HG03064 (cell line): Measurements from ENCODE around the gene INPP5A.
"Not testable (repeated sequence)": the region's sequence is repeated elsewhere in the genome, so short reads cannot be mapped to it uniquely, and the experiment has no call there.

ENCODE experiments used
- ATAC-seq: cut with Tn5 transposase; IDR thresholded peaks from one replicate; pipeline ENCODE4 v1.9.1; 2021; ENCODE audit warnings: low read depth; ENCODE audit not compliant: unreplicated experiment

Gene INPP5A

GRCh38 chr10:132667342-132668047 lies 129.9 kb downstream of the INPP5A start:
- ATAC-seq: no peak

GRCh38 chr10:132668048-132668394 lies 130.4 kb downstream of the INPP5A start:
- no peak for ATAC-seq

GRCh38 chr10:132669208-132669861 lies 131.7 kb downstream of the INPP5A start:
- ATAC-seq: no peak

GRCh38 chr10:132670546-132671227 lies 133.1 kb downstream of the INPP5A start:
- no peak for ATAC-seq

GRCh38 chr10:132671228-132672154 lies 133.9 kb downstream of the INPP5A start:
- ATAC-seq: no peak

DNA sequence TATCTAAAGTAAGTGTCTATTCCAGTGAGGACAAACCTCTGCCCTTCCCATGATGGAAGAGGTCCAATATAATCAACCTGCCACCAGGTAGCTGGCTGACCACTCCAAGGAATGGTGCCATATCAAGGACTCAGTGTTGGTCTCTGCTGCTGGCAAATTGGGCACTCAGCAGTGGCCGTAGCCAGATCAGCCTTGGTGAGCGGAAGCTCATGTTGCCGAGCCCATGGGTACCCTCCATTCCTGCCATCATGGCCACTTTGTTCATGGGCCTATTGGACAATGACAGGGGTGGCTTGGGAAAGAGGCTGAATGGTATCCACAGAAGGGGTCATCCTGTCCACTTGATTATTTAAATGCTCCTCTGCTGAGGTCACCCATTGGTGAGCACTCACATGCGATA lies 136.2 kb downstream of the INPP5A start:
- not testable (repeated sequence) for ATAC-seq

- no peak for ATAC-seq
These were observed 136.7 kb downstream of the INPP5A start for GRCh38 chr10:132674311-132674710.

- no peak for ATAC-seq
These were observed 137.6 kb downstream of the INPP5A start for GRCh38 chr10:132675031-132675740.

- ATAC-seq: no peak
These were observed 138.8 kb downstream of the INPP5A start for GRCh38 chr10:132676193-132676891.

GRCh38 chr10:132677096-132677472 lies 139.5 kb downstream of the INPP5A start:
- no peak for ATAC-seq

- ATAC-seq: no peak
These were observed 140.1 kb downstream of the INPP5A start for GRCh38 chr10:132677473-132678227.

- ATAC-seq: no peak
These were observed 141.0 kb downstream of the INPP5A start for GRCh38 chr10:132678436-132679216.

GRCh38 chr10:132679217-132679595 lies 141.6 kb downstream of the INPP5A start:
- ATAC-seq: no peak

- no peak for ATAC-seq
These were observed 142.1 kb downstream of the INPP5A start for GRCh38 chr10:132679640-132680039.

DNA sequence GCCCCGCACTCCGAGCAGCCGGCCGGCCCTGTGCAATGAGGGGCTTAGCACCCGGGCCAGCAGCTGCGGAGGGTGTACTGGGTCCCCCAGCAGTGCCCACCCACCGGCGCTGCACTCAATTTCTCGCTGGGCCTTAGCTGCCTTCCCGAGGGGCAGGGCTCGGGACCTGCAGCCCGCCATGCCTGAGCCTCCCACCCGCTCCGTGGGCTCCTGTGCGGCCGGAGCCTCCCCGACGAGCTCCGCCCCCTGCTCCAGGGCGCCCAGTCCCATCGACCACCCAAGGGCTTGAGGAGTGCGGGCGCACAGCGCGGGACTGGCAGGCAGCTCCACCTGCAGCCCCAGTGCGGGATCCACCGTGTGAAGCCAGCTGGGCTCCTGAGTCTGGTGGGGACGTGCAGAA lies 143.2 kb downstream of the INPP5A start:
- ATAC-seq: not testable (repeated sequence)

DNA sequence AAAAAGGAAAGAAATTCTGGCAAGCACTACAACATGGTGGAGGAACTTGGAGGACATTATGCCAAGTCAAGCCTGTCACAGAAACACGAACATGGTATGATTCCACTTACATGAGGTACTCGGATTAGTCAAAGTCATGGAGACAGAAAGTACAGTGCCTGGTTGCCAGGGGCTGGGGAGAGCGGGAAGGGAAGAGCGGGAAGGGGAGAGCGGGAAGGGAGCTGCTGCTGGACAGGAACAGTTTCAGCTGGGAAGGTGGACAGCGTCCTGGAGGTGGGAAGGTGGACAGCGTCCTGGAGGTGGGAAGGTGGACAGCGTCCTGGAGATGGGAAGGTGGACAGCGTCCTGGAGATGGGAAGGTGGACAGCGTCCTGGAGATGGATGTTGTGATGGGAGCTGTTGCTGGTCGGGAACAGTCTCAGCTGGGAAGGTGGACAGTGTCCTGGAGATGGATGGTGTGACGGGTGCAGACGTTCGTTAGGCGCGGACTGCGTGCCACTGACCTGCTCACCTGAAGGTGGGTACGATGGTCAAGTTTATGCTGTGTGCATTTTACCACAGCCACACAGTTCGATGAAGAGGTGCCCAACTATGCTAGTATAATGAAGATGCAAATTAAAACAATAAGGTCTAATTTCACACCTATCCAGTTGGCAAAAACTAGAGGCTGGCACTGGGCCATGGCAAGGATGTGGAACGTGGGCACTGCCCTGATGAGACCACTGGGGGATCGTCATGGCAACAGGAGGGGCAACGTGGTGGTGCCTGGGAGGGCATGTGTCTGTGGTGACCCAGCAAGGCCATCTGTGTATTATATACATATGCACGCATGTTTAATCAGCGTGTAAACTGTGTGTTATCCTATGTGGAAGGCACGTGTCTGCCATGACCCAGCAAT lies 144.5 kb downstream of the INPP5A start:
- ATAC-seq: no peak
